ENCODE measurements around the gene SMC4.

Gene SMC4

DNA sequence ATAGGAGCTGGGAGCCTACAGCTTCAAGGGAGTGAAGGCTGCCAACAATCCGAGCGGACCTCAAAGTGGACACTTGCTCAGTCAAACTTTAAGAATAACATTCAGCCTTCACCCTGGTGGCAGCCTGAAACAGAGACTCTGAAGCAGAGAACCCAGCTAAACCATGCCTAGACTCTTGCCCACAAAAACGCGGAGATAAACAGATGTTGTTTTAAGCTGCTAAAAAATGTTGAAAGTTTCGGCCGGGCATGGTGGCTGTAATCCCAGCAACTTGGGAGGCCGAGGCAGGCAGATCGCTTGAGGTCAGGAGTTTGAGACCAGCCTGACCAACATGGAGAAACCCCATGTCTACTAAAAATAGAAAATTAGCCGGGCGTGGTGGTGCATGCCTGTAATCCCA is 79.9 kb downstream of the SMC4 start:
- no peak for DNase-seq

DNA sequence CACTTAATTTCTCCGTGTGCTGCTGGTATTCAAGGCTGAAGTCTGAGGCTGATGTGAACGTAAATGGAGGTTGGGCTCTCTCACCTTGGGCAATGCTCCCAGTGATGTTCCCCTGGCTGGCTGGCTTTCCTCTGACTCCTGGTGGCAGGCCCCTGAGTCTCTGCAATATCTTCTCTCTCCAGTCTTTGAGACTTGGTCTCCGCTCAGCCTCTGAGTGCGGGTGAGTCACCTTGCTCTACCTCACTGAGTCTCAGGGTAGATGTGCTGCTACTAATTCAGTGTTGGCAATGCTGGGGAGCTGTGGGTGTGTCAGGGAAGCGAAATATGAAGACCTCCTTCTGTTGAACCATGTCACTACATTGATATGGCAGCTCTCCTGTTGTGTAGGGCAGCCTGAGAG is 81.5 kb downstream of the SMC4 start:
- no peak for DNase-seq

- no peak for DNase-seq
Measured at GRCh38 chr3:160481856-160482255, 82.4 kb downstream of the SMC4 start.

GRCh38 chr3:160482796-160483195 is 83.3 kb downstream of the SMC4 start:
- no peak for DNase-seq

Data from NK-92 treated with Interleukin-12 subunit alpha and Interleukin-12 subunit beta, amount 100 ng/mL, for 24 hours (cell line).